ENCODE data around the gene CACNA2D2.

- no peak for TF ChIP-seq CTCF (IDR thresholded peaks at IDR 0.05)
- TF ChIP-seq POLR2A (IDR thresholded peaks at IDR 0.05), result no peak
These were observed 28.7 kb downstream of the CACNA2D2 start for GRCh38 chr3:50474717-50475116.
